ENCODE data around the gene SLC10A7.
"Not testable (repeated sequence)": the region's sequence is repeated elsewhere in the genome, so short reads cannot be mapped to it uniquely, and the experiment has no call there.

Gene SLC10A7

DNA sequence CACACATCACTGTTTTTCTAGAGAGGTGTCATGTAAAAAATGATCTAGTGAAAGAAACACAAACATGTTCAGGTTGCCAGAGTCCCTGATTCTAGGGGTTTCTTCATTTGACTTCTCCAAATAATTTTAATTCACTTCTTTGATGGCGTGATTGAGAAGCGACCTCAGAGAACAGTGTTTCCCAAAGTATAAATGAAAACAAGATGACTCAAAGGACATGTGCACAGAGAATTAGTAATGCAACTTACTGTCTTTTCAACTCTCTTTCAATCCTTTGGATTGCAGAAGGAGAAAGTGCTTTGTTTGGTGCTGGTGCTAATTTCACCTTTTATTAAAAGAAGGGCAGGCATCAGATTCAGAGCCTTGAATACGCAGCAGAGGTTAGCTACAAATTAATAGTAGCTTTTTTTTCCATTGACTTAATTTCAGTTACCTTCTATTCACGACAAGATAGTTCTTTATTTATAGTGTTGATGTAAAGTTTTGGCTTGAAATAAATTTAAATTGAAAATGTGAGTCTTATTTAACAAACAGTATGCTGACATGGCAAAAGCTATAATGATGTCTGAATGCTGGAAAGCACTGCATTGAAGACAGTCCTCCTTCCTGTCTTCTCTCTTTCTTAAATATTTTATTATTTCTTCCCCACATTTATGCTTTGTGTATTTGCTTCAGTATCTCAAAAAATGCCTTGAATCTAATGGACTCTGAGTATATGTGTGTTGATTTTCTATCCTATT lies 85.1 kb downstream of the SLC10A7 start:
- DNase-seq = no peak

- no peak for DNase-seq
Measured at GRCh38 chr4:146435962-146436361, 85.8 kb downstream of the SLC10A7 start.

- no peak for DNase-seq
Measured at GRCh38 chr4:146432065-146432464, 89.7 kb downstream of the SLC10A7 start.

DNA sequence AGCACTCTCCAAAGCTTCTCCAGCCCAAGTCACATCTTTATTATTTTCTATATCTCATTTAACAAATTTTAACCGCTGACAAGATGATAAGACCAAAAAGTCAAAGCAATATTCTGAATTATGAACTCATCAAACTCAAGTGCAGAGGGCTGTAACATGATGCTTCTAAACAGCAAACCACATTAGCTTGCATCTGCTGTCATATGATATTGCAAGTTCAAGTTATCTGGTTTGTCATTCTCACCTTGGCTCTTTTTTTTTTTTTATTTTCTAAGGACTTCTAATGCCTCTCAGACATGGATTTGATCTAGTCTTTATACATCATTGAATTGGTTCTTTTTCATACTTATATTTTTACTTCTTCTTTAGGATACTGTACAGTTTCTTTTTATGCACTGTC lies 93.4 kb downstream of the SLC10A7 start:
- DNase-seq = no peak

- DNase-seq = no peak
Measured at GRCh38 chr4:146417822-146418221, 103.9 kb downstream of the SLC10A7 start.

DNA sequence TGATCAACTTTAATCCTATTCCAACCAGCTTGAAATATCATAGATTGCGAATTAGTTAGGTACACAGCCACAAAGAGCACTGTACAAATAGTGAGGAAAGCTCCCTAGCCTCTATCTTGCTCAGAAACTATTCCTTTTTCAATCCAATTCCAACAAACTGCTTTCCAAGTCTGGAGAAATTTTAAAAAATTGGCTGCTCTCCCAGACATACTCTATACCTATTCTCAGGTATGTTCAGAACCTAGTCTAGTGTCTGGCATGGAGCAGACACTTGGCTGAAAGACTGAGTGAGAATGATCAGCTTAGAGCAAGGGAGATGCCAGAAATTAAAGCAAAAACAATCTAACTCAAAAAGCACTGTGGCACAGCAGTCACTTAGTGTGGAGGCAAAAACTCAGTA lies 105.9 kb downstream of the SLC10A7 start:
- no peak for DNase-seq

DNA sequence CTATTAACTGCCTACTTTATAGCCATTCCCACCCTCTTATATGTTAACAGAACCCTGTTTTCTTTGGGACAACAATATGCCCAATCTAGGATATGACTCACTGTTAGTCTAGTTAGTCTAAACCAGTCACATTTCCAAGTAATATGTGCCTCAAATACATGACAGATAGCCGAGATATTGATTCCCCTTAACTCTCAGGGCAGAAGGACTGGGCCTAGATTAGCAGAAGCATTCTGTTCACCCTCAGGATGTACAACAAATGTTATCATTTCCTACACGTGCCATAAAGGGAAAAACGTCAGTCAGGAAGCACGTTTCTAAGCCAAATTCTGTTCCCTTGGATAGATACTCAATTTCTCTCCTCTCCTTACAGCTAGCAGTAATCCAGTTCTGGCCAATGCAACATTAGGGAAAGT lies 114.1 kb downstream of the SLC10A7 start:
- DNase-seq = no peak

DNA sequence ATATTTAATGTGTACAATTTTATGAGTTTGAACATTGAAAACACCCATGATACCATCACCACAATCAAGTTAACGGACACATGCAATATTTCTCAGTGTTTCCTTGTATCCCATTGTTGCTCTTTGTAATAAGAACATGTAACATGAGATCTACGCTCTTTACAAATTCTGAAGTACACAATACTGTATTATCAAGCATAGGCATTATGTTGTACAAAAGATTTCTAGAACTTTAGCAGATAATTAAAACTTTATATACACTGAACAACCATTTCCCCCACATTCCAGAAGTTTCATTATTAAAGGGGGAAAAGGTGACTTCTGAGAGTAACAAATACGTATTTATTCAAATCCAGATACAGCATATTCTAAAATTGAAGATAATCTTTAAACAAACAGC lies 114.5 kb downstream of the SLC10A7 start:
- peak in 1 of 2 experiments; percentile 7 for DNase-seq

- no peak for DNase-seq
Measured at GRCh38 chr4:146401274-146401673, 120.5 kb downstream of the SLC10A7 start.

- DNase-seq = no peak
Measured at GRCh38 chr4:146398896-146399445, 122.8 kb downstream of the SLC10A7 start.

DNA sequence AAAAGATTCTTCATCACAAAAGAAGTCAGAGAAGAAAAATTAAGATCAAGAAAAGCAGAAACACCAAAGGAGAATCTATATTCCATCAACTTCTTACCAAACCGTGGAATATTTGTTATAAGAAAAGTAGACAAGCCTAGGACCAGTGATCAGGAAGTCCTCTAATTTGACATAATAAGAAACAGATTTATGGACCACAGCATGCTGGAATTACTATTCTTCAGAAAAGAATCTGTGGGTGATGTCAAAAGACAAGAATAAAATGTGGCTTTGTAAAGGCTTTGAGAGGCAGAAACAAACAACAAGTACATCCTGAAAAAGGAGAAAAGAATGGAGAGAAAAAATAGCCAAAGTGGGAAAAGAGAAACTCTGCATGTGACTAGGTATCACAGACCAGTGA lies 123.3 kb downstream of the SLC10A7 start:
- DNase-seq = no peak

DNA sequence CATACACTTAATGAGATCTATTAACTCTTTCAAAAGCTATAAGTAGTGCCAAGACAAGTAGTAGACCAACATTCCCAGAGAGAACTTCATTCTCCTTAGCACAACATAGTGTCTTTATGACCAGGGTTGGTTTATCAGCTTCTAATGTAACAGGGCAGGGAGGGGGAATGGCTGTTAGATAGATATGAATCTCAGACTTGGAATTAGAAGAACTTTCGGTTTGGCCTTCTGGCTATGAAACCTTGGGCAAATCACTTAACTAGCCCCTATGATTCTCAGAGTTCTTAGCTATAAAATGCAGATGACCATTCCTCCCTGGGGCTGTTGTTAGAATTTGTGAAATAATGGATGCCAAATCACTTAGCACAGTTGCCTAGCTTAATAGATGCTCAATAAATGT lies 132.2 kb downstream of the SLC10A7 start:
- DNase-seq = no peak

- peak; percentile 26 to 42 for DNase-seq
Measured at GRCh38 chr4:146382194-146382593, 139.5 kb downstream of the SLC10A7 start.

DNA sequence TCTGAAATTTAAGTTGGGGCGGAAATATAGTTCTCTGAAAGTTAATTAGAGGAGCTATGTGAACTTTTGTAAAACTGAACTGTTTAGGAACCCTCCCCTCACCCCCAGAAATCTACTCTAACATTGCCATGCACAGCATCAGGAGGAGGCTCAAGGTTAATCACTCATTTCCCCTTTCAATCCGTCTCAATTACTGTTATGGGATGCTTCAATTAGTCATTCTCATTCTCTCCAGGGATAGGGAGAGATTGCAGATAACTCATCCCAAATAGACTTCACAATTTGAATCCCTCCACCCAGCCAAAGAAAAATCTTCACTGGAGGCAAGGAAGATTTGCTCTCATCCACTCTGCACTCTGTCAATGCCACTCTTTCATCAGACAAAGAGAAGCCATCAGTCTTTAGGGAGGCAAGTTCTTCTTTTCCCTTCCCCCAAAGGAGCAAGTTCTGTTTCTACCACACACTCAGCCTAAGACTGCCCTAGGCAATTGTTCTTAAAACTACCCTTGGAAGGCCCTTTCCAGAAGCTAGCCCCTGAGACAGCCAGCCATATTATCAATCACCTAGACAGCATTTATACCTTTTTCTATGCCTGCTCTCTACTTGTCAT lies 140.4 kb downstream of the SLC10A7 start:
- DNase-seq = no peak

- no peak for DNase-seq
Measured at GRCh38 chr4:146379744-146380143, 142.0 kb downstream of the SLC10A7 start.

DNA sequence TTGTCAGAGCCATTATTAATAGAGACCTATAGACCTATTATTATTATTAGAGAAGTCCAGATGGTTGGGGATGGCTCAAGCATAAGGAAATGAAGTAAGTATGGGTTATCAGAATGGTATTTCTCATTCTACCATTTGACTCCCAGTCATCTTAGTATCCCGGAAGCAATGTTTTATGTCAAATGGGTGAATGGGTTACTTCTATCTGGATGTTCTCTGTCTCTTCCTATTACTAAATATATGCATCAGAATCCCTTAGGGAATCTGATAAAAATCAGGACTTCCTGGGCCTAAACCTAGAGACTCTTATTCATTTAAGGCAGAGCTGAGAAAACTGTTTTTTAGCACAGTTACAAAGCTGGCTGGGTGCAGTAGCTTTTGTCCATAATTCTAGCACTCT lies 149.9 kb downstream of the SLC10A7 start:
- no peak for DNase-seq

DNA sequence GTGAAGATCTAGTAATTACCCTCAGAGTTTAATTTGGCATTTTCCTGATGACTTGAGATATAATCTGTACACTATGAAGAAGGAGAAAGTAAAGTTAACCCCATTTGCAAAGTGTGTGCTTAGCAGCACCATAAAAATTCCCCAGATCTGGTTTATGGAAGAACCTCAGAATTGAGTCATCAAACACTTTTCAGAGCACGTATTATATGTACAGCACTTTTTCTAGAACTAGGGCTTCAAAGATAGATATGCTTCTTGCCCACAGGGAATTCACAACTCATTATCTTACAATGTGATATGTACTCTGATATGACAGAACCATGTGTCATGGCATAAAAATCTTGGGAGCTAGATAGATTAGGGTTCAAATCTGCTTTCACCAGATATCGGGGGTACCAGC lies 150.9 kb downstream of the SLC10A7 start:
- no peak for DNase-seq

GRCh38 chr4:146369446-146369845 lies 152.3 kb downstream of the SLC10A7 start:
- DNase-seq = no peak

- DNase-seq = no peak
Measured at GRCh38 chr4:146368209-146368608, 153.5 kb downstream of the SLC10A7 start.

DNA sequence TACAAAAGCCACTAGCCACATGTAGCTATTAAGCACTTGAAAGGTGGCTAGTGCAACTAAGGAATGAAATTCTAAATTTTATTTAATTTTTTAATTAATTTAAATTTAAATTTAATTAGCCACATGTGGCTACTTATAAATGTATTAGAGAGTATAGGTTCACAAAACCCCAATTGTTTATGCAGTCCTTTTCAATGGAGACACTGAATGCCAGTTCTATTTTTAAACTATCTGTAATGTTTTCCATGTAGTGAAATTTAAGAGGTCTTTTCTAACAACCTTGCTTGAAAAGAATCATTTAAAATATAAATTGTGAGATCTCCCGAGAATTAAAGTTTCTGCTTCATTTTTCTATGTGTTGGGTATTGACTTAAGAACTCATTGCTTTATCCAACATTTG lies 154.4 kb downstream of the SLC10A7 start:
- no peak for DNase-seq

DNA sequence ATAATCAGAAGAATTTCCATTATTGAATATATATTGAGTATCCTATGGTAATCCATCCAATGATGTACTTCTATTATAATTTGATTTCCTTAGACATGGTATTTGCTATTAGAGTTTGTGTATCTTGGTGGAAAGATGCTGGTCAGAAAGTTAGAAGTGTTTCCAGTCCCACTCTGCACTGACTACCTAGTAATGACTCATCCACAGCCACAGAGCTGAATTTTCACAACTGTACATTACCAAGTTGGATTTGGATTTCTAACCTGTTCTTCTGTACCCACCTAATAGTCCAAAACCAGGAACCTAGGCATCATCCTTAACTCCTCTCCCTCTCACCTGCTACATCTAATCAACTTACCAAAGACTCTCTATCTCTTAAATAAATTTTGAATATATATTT lies 162.0 kb downstream of the SLC10A7 start:
- DNase-seq = no peak

- not testable (repeated sequence) for DNase-seq
Measured at GRCh38 chr4:146350114-146350513, 171.6 kb downstream of the SLC10A7 start.

DNA sequence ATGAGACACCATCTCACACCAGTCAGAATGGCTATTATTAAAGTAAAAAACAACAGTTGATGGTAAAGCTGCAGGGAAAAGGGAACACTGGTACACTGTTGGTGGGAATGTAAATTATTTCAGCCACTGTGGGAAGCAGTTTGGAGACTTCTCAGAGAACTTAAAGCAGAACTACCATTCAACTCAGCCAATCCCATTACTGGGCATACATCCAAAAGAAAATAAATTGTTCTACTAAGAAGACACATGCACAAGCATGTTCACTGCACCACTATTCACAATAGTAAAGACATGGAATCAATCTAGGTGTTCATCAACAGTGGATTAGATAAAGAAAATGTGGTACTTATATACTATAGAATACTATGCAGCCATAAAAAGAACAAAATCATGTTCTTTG lies 172.4 kb downstream of the SLC10A7 start:
- no peak for DNase-seq

GRCh38 chr4:146347822-146348221 lies 173.9 kb downstream of the SLC10A7 start:
- no peak for DNase-seq

- DNase-seq = no peak
Measured at GRCh38 chr4:146346276-146346675, 175.5 kb downstream of the SLC10A7 start.
